SK-N-SH (cell line): ENCODE results near the gene DYNC2H1. TPM values are rescaled to one million over a fixed set of nuclear protein-coding genes. Genes with fewer than 3 reads are reported as not detected.
A peak's percentile ranks its signal among the peaks of the same experiment; 100 is the strongest.

Experiments used
- CTCF ChIA-PET: fragments of 300-600, 350-600 bp; formaldehyde crosslinking; extraction: SDS; loops from one replicate; lab custom pipeline; 2021; lab: Yijun Ruan, JAX
- POLR2A ChIA-PET: fragments of 350-600 bp; sonication (Branson Sonifier 250); formaldehyde crosslinking; extraction: SDS; loops from one replicate; lab custom pipeline; 2020; ENCODE audit warnings: antibody characterized with exemption, inconsistent platforms; lab: Yijun Ruan, JAX
- DNase-seq: peaks from one replicate; pipeline ENCODE4 v3.0.0; 2012
- H2AFZ ChIP-seq: fragments of 200-600 bp; sonication (generic); 2 replicates; pipeline ENCODE4 v1.8.1; 2016; ENCODE audit warnings: antibody characterized with exemption, mild to moderate bottlenecking, low read depth
- H3F3A ChIP-seq: fragments of 200-600 bp; sonication (generic); replicated peaks from 2 replicates; pipeline ENCODE3; 2016; ENCODE audit warnings: antibody characterized with exemption, mild to moderate bottlenecking; ENCODE audit not compliant: insufficient read depth
- H3K27ac ChIP-seq, 2 experiments: fragments of 200-500 bp in 1 of 2; fragments of 200-600 bp in 1 of 2; sonication (Bioruptor generic) in 1 of 2; sonication (generic), shearing (Covaris generic) in 1 of 2; 2 replicates each; pipeline versions ENCODE4 v1.5.1 to v1.6.1; 2014 to 2016; ENCODE audit warnings: low read depth in 2 of 2, inconsistent platforms in 1 of 2, low read length in 1 of 2, mild to moderate bottlenecking in 1 of 2, mixed read lengths in 1 of 2
- H3K27me3 ChIP-seq: fragments of 200-600 bp; sonication (generic), shearing (Covaris generic); 2 replicates; pipeline ENCODE4 v1.6.1; 2016; ENCODE audit warnings: mixed run types; ENCODE audit not compliant: insufficient read depth
- H3K36me3 ChIP-seq, 2 experiments: fragments of 200-500 bp in 1 of 2; fragments of 200-600 bp in 1 of 2; sonication (Bioruptor generic) in 1 of 2; sonication (generic) in 1 of 2; replicated peaks in 1 of 2; 2 replicates each; pipeline versions ENCODE3 to v1.5.1; 2014 to 2016; ENCODE audit warnings: low read length in 1 of 2, mild to moderate bottlenecking in 1 of 2; ENCODE audit not compliant: insufficient read depth in 2 of 2, control insufficient read depth in 1 of 2
- H3K4me1 ChIP-seq, 2 experiments: fragments of 200-500 bp in 1 of 2; fragments of 200-600 bp in 1 of 2; sonication (Bioruptor generic) in 1 of 2; sonication (generic), shearing (Covaris generic) in 1 of 2; 2 replicates each; pipeline versions ENCODE4 v1.5.1 to v1.6.1; 2014 to 2016; ENCODE audit warnings: low read depth in 1 of 2, low read length in 1 of 2, mixed run types in 1 of 2; ENCODE audit not compliant: insufficient read depth in 2 of 2, control insufficient read depth in 1 of 2
- H3K4me2 ChIP-seq: fragments of 200-600 bp; sonication (generic), shearing (Covaris generic); 2 replicates; pipeline ENCODE4 v1.6.1; 2017; ENCODE audit warnings: mixed run types
- H3K4me3 ChIP-seq, 2 experiments: fragments of 200-500 bp in 1 of 2; fragments of 200-600 bp in 1 of 2; sonication (Bioruptor generic) in 1 of 2; sonication (generic), shearing (Covaris generic) in 1 of 2; 2 replicates each; pipeline versions ENCODE4 v1.5.1 to v1.8.1; 2014 to 2016; ENCODE audit warnings: low read depth in 2 of 2, inconsistent platforms in 1 of 2, low read length in 1 of 2, mild to moderate bottlenecking in 1 of 2, mixed read lengths in 1 of 2, moderate library complexity in 1 of 2
- H3K79me2 ChIP-seq: fragments of 200-600 bp; sonication (generic); 2 replicates; pipeline ENCODE4 v1.8.1; 2017; ENCODE audit warnings: mild to moderate bottlenecking; ENCODE audit not compliant: insufficient read depth
- H3K9ac ChIP-seq: fragments of 200-600 bp; sonication (generic); 2 replicates; pipeline ENCODE4 v1.6.1; 2017; ENCODE audit warnings: mixed run types
- H3K9me2 ChIP-seq: fragments of 200-600 bp; sonication (generic); 2 replicates; pipeline ENCODE4 v1.6.1; 2017; ENCODE audit warnings: mixed run types
- H3K9me3 ChIP-seq: fragments of 200-600 bp; sonication (generic); 2 replicates; pipeline ENCODE4 v1.6.1; 2017; ENCODE audit warnings: mixed run types, mild to moderate bottlenecking, moderate library complexity
- H4K20me1 ChIP-seq: fragments of 200-600 bp; sonication (generic); 2 replicates; pipeline ENCODE4 v1.6.1; 2017; ENCODE audit warnings: mild to moderate bottlenecking, mixed run types; ENCODE audit not compliant: insufficient read depth
- ELF1 ChIP-seq: IDR thresholded peaks from 2 replicates; pipeline ENCODE4 v1.4.0; 2012
- FOSL2 ChIP-seq: IDR thresholded peaks from 2 replicates; pipeline ENCODE4 v1.4.0; 2012; ENCODE audit warnings: low read depth, mild to moderate bottlenecking, moderate library complexity, borderline replicate concordance
- RAD21 ChIP-seq: IDR thresholded peaks from 2 replicates; pipeline ENCODE4 v1.6.1; 2012; ENCODE audit warnings: mild to moderate bottlenecking, low read length
- SMC3 ChIP-seq: IDR thresholded peaks from 2 replicates; pipeline ENCODE4 v1.6.1; 2012; ENCODE audit warnings: low read depth, low read length, improper control_type of control experiment
- TAF1 ChIP-seq: IDR thresholded peaks from 2 replicates; pipeline ENCODE4 v1.6.1; 2012; ENCODE audit warnings: low read depth, mild to moderate bottlenecking, low read length, moderate library complexity, borderline replicate concordance
- TCF12 ChIP-seq: IDR thresholded peaks from 2 replicates; pipeline ENCODE4 v1.4.0; 2012
- USF2 ChIP-seq: fragments of 150-350 bp; IDR thresholded peaks from 2 replicates; pipeline ENCODE4 v1.6.1; 2017; ENCODE audit warnings: antibody characterized with exemption, low read length, low read depth, borderline replicate concordance
- YY1 ChIP-seq: IDR thresholded peaks from 2 replicates; pipeline ENCODE4 v1.4.0; 2012; ENCODE audit warnings: low read depth, mild to moderate bottlenecking
- WGBS: methylation state at CpG from one replicate; pipeline ENCODE4 v1.1.6; 2017; ENCODE audit warnings: low lambda C conversion rate; 5-methylcytosine and 5-hydroxymethylcytosine counted together
- polyA plus RNA-seq, 3 experiments: library from polyadenylated mRNA; depleted of rRNA; stranded (reverse); fragments of >200 nt; gene quantifications; 2 replicates each; pipeline ENCODE4 v1.2.3, GENCODE V29; 2012
- TF ChIP-seq, protein P1 (sequence below): fragments of 200-600 bp; sonication (generic); IDR thresholded peaks from 2 replicates; pipeline ENCODE4 v1.6.1; 2017; ENCODE audit warnings: antibody characterized with exemption, mild to moderate bottlenecking, moderate library complexity

The DYNC2H1 gene
- polyA plus RNA-seq, 1 of the 3 experiments (the other 2 are of a cell fraction) = 15.3 TPM

DNA sequence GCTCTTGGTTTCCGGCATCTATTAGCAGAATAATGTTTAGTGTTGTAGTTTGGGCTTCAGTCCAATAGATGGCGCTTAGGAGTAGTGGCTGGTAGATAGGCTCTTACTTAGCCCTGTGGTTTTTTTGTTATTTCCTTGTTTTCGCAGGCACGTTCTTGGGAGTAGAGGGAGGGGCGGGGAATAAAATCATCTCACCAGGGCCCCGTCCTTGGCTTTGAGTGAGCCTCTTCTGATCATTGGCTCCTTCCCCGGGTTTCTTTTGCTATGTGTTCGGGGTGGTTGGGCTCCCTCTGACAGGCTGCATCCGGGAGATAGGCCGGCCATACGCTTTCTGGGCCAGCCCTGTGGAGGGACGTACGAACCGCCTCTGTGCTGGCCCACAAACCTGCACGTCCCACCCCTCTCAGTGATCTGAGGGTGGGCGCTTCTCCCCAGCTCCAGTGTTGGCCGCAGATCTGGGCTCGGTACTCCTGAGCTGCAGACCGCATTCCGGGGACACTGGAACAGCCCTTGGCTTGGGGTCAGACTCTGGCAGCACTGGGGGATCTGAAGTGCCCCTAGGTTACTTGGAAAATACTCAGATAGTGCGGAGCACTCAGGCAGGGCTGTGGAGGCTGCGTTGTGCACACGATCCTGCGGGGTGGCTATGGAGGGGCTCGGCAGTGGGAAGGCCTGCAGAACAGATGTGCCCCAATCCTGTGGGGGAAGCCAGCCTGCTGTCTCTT is 217.0 kb downstream of the DYNC2H1 start:
- H4K20me1 ChIP-seq = no peaks in the 10 kb centered on the region
- no peaks in the 10 kb centered on the region for H3K79me2 ChIP-seq
- H3K4me1 ChIP-seq = peaks cover 0 to 9% of the 10 kb centered on the region in 2 experiments; a peak in 3 of 4 replicates
- H3K36me3 ChIP-seq = peaks cover 12 to 29% of the 10 kb centered on the region in 2 experiments
- H3K27me3 ChIP-seq = no peaks in the 10 kb centered on the region
- H2AFZ ChIP-seq = peak overlapping the region; percentile 47; the same call in 1 of the 2 replicates
- peaks cover 10% of the 10 kb centered on the region for H3F3A ChIP-seq
- peak overlapping the region in 1 of 2 experiments; percentile 60; a peak in 1 of 4 replicates for H3K27ac ChIP-seq
- H3K9me2 ChIP-seq = no peaks in the 10 kb centered on the region
- DNase-seq = peak; percentile 45
- H3K4me2 ChIP-seq = no peak overlapping the region
- H3K9ac ChIP-seq = no peak overlapping the region
- H3K9me3 ChIP-seq = no peaks in the 10 kb centered on the region
- ChIA-PET POLR2A (no interaction called here), CTCF (interaction anchor here (1.1 to 1.7 kb wide), 3 partner anchors 69 to 268 kb away, joined by 4 to 8 read pairs (median 5); no protein-coding TSS in a partner anchor)
- WGBS = 57% methylated on average over 11 of the region's 25 CpGs
- no peak overlapping the region for H3K4me3 ChIP-seq
- TF ChIP-seq FOSL2 (0 out of 2 replicates have a peak, but pooled peaks have one; percentile 4), USF2 (no peak), TAF1 (no peak), ELF1 (0 out of 2 replicates have a peak, but pooled peaks have one; percentile 19), SMC3 (peak; percentile 62), YY1 (no peak), RAD21 (peak; percentile 79)
- TF ChIP-seq, protein P1, sequence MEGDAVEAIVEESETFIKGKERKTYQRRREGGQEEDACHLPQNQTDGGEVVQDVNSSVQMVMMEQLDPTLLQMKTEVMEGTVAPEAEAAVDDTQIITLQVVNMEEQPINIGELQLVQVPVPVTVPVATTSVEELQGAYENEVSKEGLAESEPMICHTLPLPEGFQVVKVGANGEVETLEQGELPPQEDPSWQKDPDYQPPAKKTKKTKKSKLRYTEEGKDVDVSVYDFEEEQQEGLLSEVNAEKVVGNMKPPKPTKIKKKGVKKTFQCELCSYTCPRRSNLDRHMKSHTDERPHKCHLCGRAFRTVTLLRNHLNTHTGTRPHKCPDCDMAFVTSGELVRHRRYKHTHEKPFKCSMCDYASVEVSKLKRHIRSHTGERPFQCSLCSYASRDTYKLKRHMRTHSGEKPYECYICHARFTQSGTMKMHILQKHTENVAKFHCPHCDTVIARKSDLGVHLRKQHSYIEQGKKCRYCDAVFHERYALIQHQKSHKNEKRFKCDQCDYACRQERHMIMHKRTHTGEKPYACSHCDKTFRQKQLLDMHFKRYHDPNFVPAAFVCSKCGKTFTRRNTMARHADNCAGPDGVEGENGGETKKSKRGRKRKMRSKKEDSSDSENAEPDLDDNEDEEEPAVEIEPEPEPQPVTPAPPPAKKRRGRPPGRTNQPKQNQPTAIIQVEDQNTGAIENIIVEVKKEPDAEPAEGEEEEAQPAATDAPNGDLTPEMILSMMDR = peak; percentile 80

GRCh38 chr11:103327721-103328120 is 218.5 kb downstream of the DYNC2H1 start:
- Histone ChIP-seq H3K9ac (no peak overlapping the region), H3K4me3 (no peak overlapping the region), H3K27ac (no peak overlapping the region), H3K9me3 (no peaks in the 10 kb centered on the region), H3F3A (peaks cover 4% of the 10 kb centered on the region), H3K27me3 (no peaks in the 10 kb centered on the region), H3K4me1 (peaks cover 0 to 9% of the 10 kb centered on the region in 2 experiments; a peak in 3 of 4 replicates), H4K20me1 (no peaks in the 10 kb centered on the region), H3K4me2 (no peak overlapping the region), H3K36me3 (peaks cover 10 to 22% of the 10 kb centered on the region in 2 experiments), H3K79me2 (no peaks in the 10 kb centered on the region), H2AFZ (no peak overlapping the region), H3K9me2 (no peaks in the 10 kb centered on the region)
- ChIA-PET CTCF (no interaction called here), POLR2A (no interaction called here)
- TF ChIP-seq TCF12 = no peak
- TF ChIP-seq, protein P1 = no peak
- 98% methylated on average over 5 of the region's 5 CpGs for WGBS
- no peak for DNase-seq
